GM12801 (cell line): ENCODE measurements around the gene SLC2A13.

ENCODE experiments used
- CTCF ChIP-seq: IDR thresholded peaks from one replicate; pipeline ENCODE4 v1.5.1; 2011; ENCODE audit warnings: control low read depth; ENCODE audit not compliant: insufficient read length; ENCODE audit errors: extremely low read depth

The SLC2A13 gene

DNA sequence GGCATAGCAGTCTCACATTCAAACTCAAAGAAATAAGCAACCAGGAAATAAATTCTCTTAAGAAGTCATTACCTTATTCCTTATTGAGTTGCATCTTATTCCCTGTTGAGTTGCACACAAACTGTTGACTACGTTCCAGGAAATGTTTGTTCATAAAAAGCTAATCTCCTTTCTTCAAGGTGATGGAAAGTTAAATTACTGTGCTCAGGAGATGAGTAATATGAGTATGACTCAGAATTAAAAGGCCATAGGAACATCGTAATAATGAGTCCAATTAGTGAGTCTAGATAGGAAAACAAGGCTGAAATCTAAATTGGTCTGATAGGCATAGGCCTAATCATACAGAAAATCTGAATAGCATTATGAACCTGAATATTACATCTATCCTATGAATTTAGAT is 203.1 kb downstream of the SLC2A13 start:
- TF ChIP-seq CTCF: no peak

DNA sequence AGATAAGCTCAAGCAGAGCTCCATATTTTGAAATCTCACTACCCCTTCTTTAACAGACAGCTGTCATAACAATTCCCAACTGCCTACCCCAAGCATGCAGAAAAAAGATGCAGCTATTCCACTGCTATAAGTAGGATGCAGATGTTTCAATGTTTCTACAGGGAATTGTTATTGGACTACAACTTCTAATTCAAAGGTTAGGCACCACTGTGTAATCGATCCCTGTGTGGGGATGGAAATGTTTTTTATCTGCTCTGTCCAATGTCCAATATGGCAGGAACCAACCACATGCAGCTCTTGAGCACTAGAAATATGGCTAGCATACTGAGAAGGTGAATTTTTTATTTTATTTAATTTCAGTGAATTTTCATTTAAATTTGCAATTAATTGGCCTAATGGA is 208.6 kb downstream of the SLC2A13 start:
- TF ChIP-seq CTCF: no peak

- no peak for TF ChIP-seq CTCF
These were observed 213.7 kb downstream of the SLC2A13 start for GRCh38 chr12:39892146-39892545.

GRCh38 chr12:39887856-39888255 is 218.0 kb downstream of the SLC2A13 start:
- no peak for TF ChIP-seq CTCF

DNA sequence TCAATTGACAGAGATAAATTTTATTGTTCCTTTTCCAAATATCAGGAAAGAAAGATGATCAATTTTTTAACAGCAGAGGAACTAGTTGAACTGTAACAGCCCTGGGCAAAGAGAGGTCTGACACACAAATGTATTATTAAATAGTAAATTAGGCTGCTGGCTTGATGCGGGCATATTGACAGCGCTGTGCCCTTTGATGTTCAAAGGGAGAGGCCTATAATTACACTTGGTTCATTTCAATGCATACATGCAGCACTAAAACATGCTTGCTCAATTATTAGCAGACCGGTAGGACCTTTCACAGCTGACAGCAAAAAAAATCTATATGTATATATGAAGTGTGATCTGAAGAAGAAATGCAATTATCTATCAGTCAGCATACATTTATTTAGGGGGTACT is 219.8 kb downstream of the SLC2A13 start:
- no peak for TF ChIP-seq CTCF

- no peak for TF ChIP-seq CTCF
These were observed 221.2 kb downstream of the SLC2A13 start for GRCh38 chr12:39884616-39885125.

- TF ChIP-seq CTCF: no peak
These were observed 222.5 kb downstream of the SLC2A13 start for GRCh38 chr12:39883411-39883810.

GRCh38 chr12:39878753-39879152 is 227.1 kb downstream of the SLC2A13 start:
- no peak for TF ChIP-seq CTCF
